Right lung (tissue), 5 donors: ENCODE results near the gene KCNK4. TPM values are rescaled to one million over a fixed set of nuclear protein-coding genes. Genes with fewer than 3 reads are reported as not detected.
"Not testable (repeated sequence)": the region's sequence is repeated elsewhere in the genome, so short reads cannot be mapped to it uniquely, and the experiment has no call there.

ENCODE experiments used
- DNase-seq, 2 donors: peaks; one replicate each; pipeline ENCODE4 v3.0.0-alpha.2; 2013
- polyA plus RNA-seq, 5 donors: library from polyadenylated mRNA; unstranded; fragments of 120-200 nt; gene quantifications; one replicate each; pipeline versions ENCODE4 v1.2.1 to v1.2.3, GENCODE V29; 2013; ENCODE audit warnings: inconsistent platforms in 1 of 5, low replicate concordance in 1 of 5; ENCODE audit not compliant: insufficient read length in 5 of 5, insufficient read depth in 1 of 5

KCNK4 gene
- polyA plus RNA-seq, 5 donors = 0.09 to 0.10 TPM; not detected in 3

DNA sequence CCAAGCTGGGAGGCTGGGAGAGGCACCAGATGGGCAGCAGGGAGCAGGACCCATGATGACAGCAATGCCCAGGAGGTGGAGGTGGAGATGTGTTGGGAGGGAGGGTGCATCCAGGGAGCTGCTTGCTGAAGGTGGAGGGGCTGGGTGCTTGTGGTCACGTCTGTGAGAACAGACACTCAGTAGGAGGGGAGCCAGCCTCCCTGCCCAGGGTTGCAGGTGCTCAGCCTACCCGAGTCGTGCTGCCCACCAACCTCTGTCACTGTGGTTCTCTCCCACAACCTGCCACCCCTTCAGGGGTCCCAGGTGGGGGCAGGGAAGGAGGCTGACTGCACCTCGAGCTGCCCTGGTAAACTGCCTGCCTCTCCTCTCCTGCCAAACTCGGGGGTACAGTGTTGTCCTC is 32.3 kb downstream of the KCNK4 start:
- DNase-seq = no peak

- not testable (repeated sequence) for DNase-seq
Observed at GRCh38 chr11:64323984-64324383, 32.9 kb downstream of the KCNK4 start.

DNA sequence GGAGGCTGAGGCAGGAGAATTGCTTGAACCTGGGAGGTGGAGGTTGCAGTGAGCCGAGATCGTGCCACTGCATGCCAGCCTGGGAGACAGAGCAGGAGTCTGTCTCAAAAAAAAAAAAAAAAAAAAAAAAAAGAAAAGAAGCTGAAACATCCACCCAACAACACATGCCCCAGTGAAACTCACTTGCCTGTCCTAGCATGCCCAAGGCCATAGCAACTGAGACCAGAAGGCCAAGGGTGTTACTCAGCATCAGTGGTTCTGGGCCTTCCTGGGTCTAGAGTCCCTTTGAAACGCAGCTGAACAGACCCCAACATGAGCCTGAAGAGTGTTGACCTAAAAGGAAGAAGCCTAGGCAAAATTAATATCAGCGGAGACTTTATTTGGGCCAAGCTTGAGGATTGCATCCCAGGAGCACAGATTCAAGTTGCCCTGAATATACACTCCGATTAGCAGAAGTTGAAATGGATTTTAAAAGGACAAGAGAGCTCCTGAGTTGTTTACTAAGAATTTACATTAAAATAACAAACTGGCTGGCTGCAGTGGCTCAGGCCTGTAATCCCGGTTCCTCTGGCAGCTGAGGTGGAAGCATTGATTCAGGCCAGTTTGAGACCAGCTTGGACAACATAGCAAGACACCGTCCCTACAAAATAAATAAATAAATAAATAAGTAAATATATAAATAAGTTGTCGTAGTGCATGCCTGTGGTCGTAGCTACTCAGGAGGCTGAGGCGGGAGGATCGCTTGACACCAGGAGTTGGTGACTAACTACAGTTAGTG is 33.8 kb downstream of the KCNK4 start:
- DNase-seq = no peak

GRCh38 chr11:64327375-64327774 is 36.3 kb downstream of the KCNK4 start:
- no peak for DNase-seq

DNA sequence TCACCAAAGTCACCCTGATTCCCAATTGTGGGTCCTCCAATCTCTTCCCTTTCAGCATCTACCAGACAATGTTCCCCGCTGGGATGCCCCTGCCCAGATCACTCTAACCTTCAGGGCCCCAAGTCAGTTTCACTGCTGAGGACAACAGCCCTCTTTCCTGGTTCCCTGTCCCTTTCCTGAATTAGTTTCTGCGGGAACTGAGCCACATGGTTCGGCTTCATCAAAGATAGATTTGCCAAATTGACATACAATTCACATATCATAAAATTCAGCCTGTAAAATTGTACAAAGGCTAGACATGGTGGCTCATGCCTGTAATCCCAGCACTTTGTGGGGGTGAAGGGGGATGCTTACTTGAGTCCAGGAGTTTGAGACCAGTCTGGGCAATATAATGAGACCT is 36.9 kb downstream of the KCNK4 start:
- DNase-seq = no peak

DNA sequence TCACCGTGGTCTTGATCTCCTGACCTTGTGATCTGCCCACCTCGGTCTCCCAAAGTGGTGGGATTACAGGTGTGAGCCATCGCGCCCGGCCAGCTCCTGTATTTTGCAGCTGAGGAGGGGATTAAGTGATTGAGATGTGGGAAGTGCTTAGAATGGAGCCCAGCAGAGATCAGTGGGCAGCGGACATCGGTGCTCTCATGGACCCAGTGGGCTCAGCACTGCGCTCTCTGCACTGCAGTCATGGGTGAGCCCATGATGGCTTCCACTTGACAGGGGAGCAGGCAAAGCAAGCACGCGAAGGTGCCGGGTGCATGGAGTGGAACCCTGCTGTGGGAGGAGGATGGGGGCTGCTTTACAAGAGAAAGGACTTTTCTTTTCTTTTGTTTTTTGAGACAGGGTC is 39.8 kb downstream of the KCNK4 start:
- no peak for DNase-seq

DNA sequence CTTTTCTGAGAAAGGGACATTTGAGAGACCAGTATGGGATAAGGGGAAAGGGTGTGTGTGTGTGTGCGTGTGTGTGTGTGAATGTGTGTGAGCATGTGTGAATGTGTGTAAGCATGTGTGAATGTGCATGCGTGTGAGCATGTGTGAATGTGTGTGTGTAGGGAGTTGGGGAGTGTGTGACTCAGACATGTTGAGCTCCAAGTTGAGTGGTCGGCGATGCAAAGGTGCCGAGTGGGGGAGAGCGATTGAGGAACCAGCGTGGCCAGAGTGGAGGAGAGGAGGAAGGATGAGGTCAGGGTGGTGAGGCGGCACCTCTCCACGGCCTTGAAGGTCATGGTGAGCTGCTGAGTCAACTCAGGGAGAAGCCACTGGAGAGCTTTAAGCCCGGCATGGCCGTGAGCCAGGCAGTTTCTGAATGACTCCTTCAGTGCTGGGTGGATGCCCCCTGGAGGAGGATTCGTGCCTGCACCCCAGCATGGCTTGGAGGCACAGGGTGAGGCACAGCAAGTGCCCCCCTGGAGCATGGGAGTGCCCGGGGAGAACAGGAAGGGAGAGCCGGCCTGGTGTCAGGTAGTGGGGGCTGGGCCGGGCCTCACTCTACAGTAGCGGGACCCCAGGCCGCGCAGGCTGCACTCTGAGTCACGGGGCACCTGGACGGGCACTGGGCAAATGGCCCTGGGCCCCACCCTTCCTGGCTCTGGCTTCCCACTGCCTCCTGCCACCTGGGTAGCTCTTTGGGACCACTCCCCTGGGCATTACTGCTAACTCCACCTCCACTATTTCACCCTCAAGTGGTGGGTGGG is 40.7 kb downstream of the KCNK4 start:
- no peak for DNase-seq

- no peak for DNase-seq
Observed at GRCh38 chr11:64333556-64333955, 42.5 kb downstream of the KCNK4 start.

GRCh38 chr11:64334764-64335735 is 43.9 kb downstream of the KCNK4 start:
- no peak for DNase-seq

DNA sequence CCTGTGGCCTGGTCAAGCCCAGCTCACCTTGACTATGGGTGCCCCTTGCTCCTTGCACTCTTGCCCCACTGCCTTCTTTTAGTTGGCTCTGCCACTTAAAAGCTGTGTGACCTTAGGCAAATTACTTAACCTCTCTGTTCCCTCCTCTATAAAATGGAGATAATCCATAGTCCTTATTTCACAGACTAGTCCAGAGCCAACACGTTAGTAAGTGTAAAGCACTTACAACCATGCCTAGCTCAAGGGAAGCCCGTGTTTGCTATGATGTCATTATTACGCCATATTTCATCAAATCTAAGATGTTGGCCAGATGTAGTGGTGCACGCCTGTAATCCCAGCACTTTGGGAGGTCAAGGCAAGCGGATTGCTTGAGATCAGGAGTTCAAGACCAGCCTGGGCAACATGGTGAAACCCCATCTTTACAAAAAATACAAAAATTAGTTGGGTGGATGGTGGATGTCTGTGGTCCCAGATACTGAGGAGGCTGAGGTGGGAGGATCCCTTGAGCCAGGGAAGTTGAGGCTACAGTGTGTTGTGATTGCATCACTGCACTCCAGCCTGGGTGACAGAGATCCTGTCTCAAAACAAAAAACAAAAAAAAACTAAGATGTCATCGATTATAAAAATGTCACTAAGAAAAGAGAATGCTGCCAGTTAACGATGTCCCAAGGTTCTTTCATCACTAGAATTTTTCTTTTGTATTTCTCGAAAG is 46.6 kb downstream of the KCNK4 start:
- no peak for DNase-seq

DNA sequence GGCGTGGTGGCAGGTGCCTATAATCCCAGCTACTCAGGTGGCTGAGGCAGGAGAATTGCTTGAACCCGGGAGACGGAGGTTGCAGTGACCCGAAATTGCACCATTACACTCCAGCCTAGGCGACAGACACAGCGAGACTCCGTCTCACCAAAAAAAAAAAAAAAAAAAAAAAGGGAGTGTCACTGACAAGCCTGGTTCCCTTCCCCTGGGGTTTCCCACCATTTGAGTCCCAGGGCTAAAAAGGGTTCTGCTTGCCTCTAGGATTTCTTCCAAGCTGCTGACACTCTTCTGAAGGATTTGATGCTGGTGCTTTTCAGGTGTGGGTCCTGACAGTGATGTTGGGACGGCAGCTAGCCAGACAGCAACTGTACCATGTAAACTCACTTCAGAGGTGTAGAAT is 47.6 kb downstream of the KCNK4 start:
- DNase-seq = no peak

DNA sequence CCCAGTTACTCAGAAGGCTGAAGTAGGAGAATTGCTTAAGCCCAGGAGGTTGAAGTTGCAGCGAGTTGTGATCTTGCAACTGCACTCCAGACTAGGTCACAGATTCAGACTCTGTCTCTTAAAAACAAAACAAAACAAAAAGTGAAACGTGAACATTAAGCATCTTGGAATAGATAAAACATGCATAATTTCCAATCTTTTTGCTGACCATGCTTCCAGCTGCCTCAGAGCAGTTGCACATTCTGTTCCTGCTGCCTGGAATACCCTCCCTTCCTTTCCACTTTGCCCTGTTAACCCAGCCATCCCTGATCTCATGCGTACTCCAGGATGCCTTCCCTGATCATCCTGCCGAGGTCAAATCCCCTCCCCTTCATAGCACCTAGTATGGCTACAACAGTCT is 48.2 kb downstream of the KCNK4 start:
- no peak for DNase-seq

DNA sequence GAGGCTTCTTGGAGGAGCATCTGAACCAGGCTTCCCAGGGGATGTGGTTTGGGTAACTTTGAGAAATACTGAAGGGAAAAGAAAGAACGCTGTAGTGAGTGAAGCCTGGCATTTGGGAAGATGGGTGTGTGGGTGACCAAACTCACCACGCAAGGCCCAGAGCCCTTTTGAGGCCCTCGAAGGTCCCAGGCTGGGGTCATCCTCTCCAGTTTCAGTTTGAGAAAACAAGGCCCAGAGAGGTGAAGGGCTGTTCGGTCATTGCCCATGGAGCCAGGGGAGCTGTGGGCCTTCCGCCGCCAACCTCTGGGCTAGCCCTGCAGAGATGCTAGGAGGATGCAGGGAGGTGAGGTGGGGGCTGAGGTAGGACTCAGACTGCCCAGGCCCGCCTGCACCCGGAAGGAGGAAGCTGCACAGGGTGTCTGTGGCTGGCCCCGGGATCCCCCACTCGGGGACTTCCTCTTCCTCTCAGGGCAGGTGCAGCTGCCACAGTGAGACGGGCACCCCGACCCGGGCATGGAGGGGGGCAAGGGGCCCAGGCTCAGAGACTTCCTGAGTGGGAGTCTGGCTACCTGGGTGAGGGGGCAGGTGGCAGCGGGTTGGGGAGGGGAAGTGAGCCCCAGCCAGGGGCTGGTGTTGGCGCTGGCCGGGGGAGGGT is 48.8 kb downstream of the KCNK4 start, which contains the start of gene CCDC88B:
Gene CCDC88B, plus strand, starts transcription at position 451 of the 655 bp plus-strand sequence. Its CDS starts 63 bp downstream, at position 514.
- DNase-seq = no peak

DNA sequence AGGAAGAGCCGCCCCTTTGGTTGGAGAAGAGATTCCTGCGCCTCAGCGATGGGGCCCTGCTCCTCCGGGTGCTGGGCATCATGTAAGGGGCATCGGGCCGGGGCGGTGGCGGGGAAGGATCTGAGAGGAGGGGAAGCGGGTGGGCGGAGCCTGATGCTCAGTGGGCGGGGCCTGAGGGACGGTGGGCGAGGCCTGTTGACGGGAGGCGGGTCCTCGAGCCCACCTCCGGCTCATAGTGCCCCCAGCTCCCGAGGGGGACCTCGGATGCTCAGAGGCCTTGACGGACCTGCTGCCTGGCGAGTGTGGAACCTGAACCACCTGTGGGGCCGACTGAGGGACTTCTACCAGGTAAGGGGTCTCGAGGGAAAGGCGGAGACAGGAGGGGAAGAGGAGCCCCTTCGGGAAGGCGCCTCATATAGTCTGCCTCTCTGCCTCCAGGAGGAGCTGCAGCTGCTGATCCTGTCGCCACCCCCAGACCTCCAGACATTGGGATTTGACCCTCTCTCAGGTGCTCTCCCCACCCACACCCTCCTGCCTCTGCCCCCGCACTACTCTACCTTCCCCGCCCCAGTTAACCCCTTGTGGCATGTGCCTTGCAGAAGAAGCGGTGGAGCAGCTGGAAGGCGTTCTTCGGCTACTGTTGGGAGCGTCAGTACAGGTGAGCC is 49.7 kb downstream of the KCNK4 start:
- no peak for DNase-seq

DNA sequence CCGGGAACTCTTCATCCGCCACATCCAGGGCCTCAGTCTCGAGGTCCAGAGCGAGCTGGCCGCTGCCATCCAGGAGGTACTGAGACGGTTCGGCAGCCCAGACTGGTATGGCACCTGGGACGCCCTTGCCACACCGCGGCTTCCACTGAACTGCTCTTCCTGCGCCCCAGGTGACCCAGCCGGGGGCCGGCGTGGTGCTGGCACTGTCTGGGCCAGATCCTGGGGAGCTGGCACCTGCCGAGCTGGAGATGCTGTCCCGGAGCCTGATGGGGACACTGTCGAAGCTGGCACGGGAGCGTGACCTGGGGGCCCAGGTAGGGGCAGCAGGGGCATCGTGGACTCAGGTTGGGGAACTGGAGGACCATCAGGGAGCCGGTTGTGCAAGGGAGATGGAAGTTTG is 50.3 kb downstream of the KCNK4 start:
- DNase-seq = no peak

GRCh38 chr11:64341851-64342791 is 51.0 kb downstream of the KCNK4 start:
- DNase-seq = peak; percentile 61 to 68

GRCh38 chr11:64342869-64343745 is 52.0 kb downstream of the KCNK4 start:
- DNase-seq = no peak
